ENCODE results near the gene PRSS22.

Gene PRSS22

DNA sequence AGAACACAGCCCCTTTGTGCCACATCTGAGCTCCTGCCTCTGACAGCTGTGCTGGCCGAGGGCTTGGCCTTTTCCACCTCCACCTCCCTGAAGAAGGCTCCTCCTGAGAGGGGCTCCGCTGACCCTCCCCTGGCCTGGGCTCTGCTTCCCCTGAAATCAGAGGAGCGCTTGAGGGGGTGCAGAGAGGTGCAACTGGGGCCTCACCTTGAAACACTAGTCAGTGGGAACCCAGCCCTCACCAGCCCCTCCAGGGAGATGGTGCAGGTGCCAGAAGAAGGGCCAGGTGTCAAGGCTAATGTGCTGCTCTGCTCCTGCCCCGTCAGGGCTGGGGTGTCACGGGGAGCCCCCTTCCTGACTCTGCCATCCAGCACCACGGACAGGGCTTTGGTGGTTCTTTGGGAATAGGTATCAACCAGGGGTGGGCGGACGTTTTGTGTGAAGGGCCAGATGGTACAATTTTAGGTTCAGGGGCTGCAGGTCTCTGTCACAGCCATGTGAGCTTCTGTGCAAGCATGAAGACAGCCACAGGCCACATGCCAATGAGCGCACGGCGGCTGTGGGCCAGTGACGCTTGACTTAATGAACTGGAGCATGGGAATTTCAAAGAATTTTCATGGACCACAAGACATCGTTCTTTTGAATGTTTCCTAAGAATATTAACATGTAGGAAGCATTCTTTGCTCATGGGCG, 30.0 kb downstream of the PRSS22 start:
- TF ChIP-seq CTCF (IDR thresholded peaks at IDR 0.05; ENCODE audit: extremely low read depth, insufficient read depth, missing control alignments) = no peak
- in situ Hi-C loops (cut with MboI; ENCODE audit: low pct_unique_long_range_greater_than_20kb, low sequenced_read_pairs, unreplicated experiment) = no loop called here
- DNase-seq (ENCODE audit: low spot score) = no peak

DNA sequence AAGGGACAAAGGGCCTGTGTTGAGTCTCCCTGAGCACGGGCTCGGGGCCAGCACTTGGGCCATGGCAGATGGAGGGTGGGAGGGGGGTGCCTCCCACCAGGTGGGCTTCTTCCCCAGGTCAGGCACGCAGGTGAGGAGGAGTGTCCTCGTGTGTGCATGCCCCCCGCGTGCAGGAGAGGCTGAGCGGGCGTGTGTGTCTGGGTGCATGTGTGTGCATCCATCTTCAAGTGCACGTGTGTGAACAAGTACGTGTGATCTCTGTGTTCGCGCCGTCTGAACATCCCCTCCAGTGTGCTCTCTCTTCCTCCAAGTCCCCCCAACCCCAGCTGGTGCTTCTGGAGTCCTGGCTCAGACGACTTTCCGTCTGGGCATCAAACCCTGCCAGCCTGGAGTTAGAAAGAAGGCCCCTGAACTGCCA, 30.6 kb downstream of the PRSS22 start:
- in situ Hi-C loops (cut with MboI; ENCODE audit: low pct_unique_long_range_greater_than_20kb, low sequenced_read_pairs, unreplicated experiment) = no loop called here
- no peak for DNase-seq (ENCODE audit: low spot score)
- TF ChIP-seq CTCF (IDR thresholded peaks at IDR 0.05; ENCODE audit: extremely low read depth, insufficient read depth, missing control alignments) = no peak

DNA sequence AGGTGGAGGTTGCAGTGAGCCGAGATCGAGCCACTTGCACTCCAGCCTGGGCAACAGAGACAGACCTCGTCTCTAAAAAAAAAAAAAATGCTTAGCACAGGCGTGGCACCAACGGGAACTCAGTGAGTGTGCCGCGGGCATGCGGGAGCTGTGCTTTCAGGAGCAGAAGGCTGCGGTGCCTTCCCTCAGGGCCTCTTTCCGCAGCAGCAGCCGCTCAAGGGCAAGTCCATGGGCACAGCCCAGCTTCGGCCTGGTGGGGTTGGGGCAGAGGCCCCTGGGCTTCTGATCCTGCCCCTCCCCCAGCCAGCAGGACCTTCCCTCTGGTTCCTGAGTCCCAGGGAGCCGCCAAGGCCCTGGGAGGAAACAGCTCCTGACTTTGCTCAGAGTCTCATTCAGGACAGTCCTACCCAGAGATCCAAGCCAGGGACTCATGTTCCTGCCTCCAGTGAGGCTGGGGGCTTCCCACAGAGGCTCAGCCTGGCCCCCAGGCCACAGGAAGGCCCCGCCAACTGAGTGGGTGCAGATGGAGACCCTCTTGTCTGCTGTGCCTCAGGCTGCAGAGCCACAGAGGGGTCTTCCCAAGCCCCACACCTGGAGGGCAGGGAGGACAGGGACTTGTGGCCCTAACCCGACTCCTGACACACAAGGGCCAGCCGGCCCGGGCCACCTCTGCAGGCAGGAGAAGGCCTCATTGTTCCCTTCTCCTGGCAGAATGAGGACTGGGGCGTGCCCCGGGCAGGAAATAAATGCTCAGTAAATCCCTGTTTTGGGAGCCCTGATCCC, 31.2 kb downstream of the PRSS22 start:
- no peak for TF ChIP-seq CTCF (IDR thresholded peaks at IDR 0.05; ENCODE audit: extremely low read depth, insufficient read depth, missing control alignments)
- DNase-seq (ENCODE audit: low spot score) = no peak
- in situ Hi-C loops (cut with MboI; ENCODE audit: low pct_unique_long_range_greater_than_20kb, low sequenced_read_pairs, unreplicated experiment) = no loop called here

GRCh38 chr16:2825906-2826305, 32.1 kb downstream of the PRSS22 start:
- in situ Hi-C loops (cut with MboI; ENCODE audit: low pct_unique_long_range_greater_than_20kb, low sequenced_read_pairs, unreplicated experiment) = no loop called here
- no peak for DNase-seq (ENCODE audit: low spot score)
- TF ChIP-seq CTCF (IDR thresholded peaks at IDR 0.05; ENCODE audit: extremely low read depth, insufficient read depth, missing control alignments) = no peak

GRCh38 chr16:2825049-2825742, 32.8 kb downstream of the PRSS22 start:
- DNase-seq (ENCODE audit: low spot score) = no peak
- in situ Hi-C loops (cut with MboI; ENCODE audit: low pct_unique_long_range_greater_than_20kb, low sequenced_read_pairs, unreplicated experiment) = no loop called here

More at GRCh38 chr16:2825049-2825742, 32.8 kb downstream of the PRSS22 start:
- TF ChIP-seq CTCF (IDR thresholded peaks at IDR 0.05; ENCODE audit: extremely low read depth, insufficient read depth, missing control alignments) = no peak
